Embryonic facial prominence (tissue), 1 donor: Measurements from ENCODE around the gene ZDBF2.
"Not testable (repeated sequence)": the region's sequence is repeated elsewhere in the genome, so short reads cannot be mapped to it uniquely, and the experiment has no call there.

Experiments
- DNase-seq: peaks from one replicate; pipeline ENCODE4 v3.0.0-alpha.2; 2016; ENCODE audit errors: extremely low spot score

ZDBF2 gene

GRCh38 chr2:206274434-206275311 lies at the start of gene ZDBF2:
Gene ZDBF2, plus strand, starts transcription at chr2:206274663. Its CDS starts 7,187 bp downstream, at chr2:206281850.
- DNase-seq = peak; percentile 79

GRCh38 chr2:206225435-206226232 lies 48.8 kb upstream of the ZDBF2 start:
- no peak for DNase-seq

GRCh38 chr2:206228636-206229035 lies 45.8 kb upstream of the ZDBF2 start:
- not testable (repeated sequence) for DNase-seq

GRCh38 chr2:206229642-206230041 lies 44.8 kb upstream of the ZDBF2 start:
- DNase-seq = no peak

- no peak for DNase-seq
Observed at GRCh38 chr2:206230060-206230762, 44.3 kb upstream of the ZDBF2 start.

GRCh38 chr2:206231669-206232286 lies 42.7 kb upstream of the ZDBF2 start:
- no peak for DNase-seq

GRCh38 chr2:206232287-206233035 lies 42.0 kb upstream of the ZDBF2 start:
- no peak for DNase-seq

- DNase-seq = no peak
Observed at GRCh38 chr2:206239157-206239556, 35.3 kb upstream of the ZDBF2 start.

GRCh38 chr2:206240327-206240726 lies 34.1 kb upstream of the ZDBF2 start:
- DNase-seq = no peak

- no peak for DNase-seq
Observed at GRCh38 chr2:206241736-206242135, 32.7 kb upstream of the ZDBF2 start.

GRCh38 chr2:206245265-206245672 lies 29.2 kb upstream of the ZDBF2 start:
- DNase-seq = no peak

GRCh38 chr2:206250041-206250897 lies 24.2 kb upstream of the ZDBF2 start:
- DNase-seq = no peak

GRCh38 chr2:206253125-206253776 lies 21.2 kb upstream of the ZDBF2 start:
- no peak for DNase-seq

- DNase-seq = no peak
Observed at GRCh38 chr2:206253777-206254166, 20.7 kb upstream of the ZDBF2 start.

GRCh38 chr2:206255003-206255402 lies 19.5 kb upstream of the ZDBF2 start:
- DNase-seq = no peak

- no peak for DNase-seq
Observed at GRCh38 chr2:206256706-206257205, 17.7 kb upstream of the ZDBF2 start.

GRCh38 chr2:206257350-206257749 lies 17.1 kb upstream of the ZDBF2 start:
- no peak for DNase-seq

GRCh38 chr2:206257861-206258260 lies 16.6 kb upstream of the ZDBF2 start:
- DNase-seq = no peak

- not testable (repeated sequence) for DNase-seq
Observed at GRCh38 chr2:206258615-206259014, 15.8 kb upstream of the ZDBF2 start.
